Fibroblast of the aortic adventitia (primary cell): ENCODE results near the gene FSD2. TPM values are rescaled to one million over a fixed set of nuclear protein-coding genes. Genes with fewer than 3 reads are reported as not detected.
A peak's percentile ranks its signal among the peaks of the same experiment; 100 is the strongest.
"Not testable (repeated sequence)": the region's sequence is repeated elsewhere in the genome, so short reads cannot be mapped to it uniquely, and the experiment has no call there.

ENCODE experiments used
- DNase-seq: peaks from one replicate; pipeline ENCODE4 v3.0.0-alpha.2; 2010; ENCODE audit warnings: low read depth
- H3K4me3 ChIP-seq: 2 replicates; pipeline ENCODE4 v1.5.1; 2011; ENCODE audit warnings: low read depth, mild to moderate bottlenecking, control low read depth, low read length, moderate library complexity
- CTCF ChIP-seq: IDR thresholded peaks from 2 replicates; pipeline ENCODE4 v1.5.1; 2011; ENCODE audit warnings: mild to moderate bottlenecking, low read length, control low read depth, inconsistent platforms; ENCODE audit not compliant: insufficient read depth
- total RNA-seq: library from RNA; depleted of rRNA; stranded (reverse); fragments of >200 nt; gene quantifications from 2 replicates; pipeline ENCODE4 v1.2.3, GENCODE V29; 2012; ENCODE audit warnings: low replicate concordance

The FSD2 gene
- total RNA-seq, 1 donor, result not detected

- DNase-seq, result no peak
- no peak overlapping the region for H3K4me3 ChIP-seq
- TF ChIP-seq CTCF, result no peak
Observed at GRCh38 chr15:82714016-82714415, 91.9 kb downstream of the FSD2 start.

DNA sequence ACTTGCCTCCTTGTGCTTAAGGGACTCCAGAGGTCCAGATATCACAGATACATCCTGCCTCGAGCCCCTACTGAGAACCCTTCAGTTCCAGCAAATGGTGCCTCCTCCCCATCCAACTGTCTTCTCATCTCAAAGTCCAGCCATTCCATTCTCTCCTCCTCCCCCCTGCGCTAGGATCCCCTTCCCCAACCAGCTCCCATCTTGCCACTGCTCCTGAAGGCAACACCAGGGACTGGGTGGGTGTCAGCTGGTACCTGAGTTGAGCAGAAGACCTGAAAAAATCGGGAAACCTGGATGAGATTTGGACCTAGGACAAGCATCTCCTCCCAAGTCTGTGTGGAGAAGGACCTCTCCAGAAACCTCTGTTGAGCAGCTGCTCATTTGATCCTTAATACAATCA, 93.8 kb downstream of the FSD2 start:
- no peak for DNase-seq
- no peak for TF ChIP-seq CTCF

DNA sequence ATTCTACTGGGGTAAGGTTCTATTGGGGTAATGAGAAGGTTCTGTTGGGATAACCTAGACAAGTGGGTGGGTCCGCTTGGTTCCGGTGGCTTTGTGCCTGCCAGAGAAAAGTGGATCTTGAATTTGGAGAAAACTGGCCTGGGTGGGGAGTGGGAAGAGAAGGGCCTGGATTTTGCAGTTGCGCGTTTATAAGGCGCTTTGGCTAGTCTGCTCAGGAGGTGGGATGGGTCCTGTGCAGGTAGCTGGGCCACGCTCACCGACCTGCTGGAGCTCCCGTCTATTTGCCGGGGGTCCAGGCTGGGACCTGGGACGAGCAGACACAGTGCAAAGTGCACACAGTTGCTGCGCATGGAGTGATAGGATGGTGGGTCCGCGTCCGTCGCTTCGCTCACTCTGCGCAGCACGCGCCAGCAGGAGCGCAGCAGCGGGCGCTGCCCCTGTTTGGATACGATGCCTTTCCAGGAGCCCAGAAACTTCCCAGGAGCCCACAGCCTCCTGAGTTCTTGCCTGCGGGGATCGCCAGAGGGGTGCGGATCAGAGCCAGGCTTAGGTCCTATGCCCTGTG, 94.9 kb downstream of the FSD2 start:
- H3K4me3 ChIP-seq, result no peak overlapping the region
- no peak for DNase-seq
- no peak for TF ChIP-seq CTCF

More for the DNA sequence above, 93.8 kb downstream of the FSD2 start:
- H3K4me3 ChIP-seq, result no peak overlapping the region

- no peak for DNase-seq
- TF ChIP-seq CTCF, result no peak
- H3K4me3 ChIP-seq, result peak overlapping the region; percentile 72
Observed at GRCh38 chr15:82710208-82710555, 95.7 kb downstream of the FSD2 start.

DNA sequence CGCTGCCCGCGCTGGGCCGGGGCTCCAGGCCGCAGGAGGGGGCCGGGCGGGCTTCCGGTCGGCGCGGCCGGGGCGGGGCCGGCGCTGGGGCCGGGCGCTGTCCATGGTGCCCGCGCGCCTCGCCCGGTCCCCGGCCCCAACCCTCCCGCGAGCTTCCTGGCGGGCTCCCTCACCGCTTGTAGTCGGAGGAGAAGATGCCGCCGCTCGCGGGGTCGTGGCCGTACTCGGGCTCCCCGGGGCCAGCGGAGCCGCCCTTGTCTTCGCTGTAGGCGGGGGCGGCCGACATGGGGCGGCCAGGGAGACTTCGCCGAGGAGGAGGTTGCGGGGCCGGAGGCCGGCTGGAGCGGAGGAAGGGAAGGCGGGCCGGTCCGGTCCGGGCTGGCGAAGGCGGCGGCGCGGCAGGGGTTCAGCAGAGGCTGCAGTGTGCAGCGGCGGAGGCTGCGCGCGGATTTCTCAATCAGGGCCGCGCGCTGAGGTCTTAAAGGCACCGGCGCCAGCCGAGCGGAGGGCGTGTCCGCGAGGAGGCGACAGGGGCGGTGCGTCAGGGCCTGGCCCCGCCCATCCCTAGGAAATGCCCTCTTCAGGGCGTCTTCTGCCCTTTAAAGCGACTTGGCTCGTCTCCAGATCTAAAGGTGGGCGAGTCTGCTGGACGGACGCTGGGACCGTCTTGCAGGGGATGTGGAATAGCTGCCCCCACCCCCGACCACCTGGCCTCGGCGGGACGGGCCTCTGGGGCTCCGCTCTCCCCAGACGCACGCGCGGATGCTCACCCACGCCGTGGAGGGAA, 96.3 kb downstream of the FSD2 start, which contains the start of gene AP3B2:
TSS of gene AP3B2 (minus strand) at position 455 of the 787 bp plus-strand sequence. CDS start at position 286, 169 bp downstream.
- no peak for TF ChIP-seq CTCF
- peak; percentile 51 for DNase-seq

DNA sequence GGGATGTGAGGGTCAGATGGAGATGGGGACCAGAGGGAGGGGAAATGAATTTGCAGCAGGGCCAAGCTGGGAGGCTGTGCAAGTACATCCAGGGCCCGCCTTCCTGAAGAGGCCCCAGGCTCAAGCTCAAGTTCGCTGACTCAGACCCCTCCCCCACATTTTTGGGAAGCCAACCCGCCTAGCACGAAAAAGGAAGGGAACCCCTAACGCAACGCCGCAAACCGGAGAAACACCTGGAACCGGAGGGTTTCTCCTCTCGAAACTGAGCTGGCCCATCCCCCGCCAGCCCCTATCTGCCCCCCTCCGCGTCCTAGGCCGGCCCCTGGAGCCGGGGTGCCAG, 96.8 kb downstream of the FSD2 start:
- peak overlapping the region; percentile 57 for H3K4me3 ChIP-seq
- TF ChIP-seq CTCF, result no peak
- no peak for DNase-seq

More for the DNA sequence above, 96.3 kb downstream of the FSD2 start, which contains the start of gene AP3B2:
- H3K4me3 ChIP-seq, result peak within 1 kb of the TSS; percentile 72

- not testable (repeated sequence) for H3K4me3 ChIP-seq, DNase-seq
Observed at GRCh38 chr15:82705856-82706255, 100.0 kb downstream of the FSD2 start.

Other genes starting within 250 kb of the FSD2 start
- 25.5 and 40.9 TPM in 2 replicates for gene CPEB1, start 158.7 kb downstream of the FSD2 start, total RNA-seq
- 1.8 and 5.8 TPM in 2 replicates for gene AP3B2, start 96.2 kb downstream of the FSD2 start, total RNA-seq
- 4.4 and 6.4 TPM in 2 replicates for gene WHAMM, start 3.6 kb upstream of the FSD2 start, total RNA-seq
- 1.5 and 5.4 TPM in 2 replicates for gene HOMER2, start 146.7 kb upstream of the FSD2 start, total RNA-seq
- gene RAMAC, start 180.1 kb upstream of the FSD2 start, total RNA-seq, result 31.7 and 32.6 TPM in 2 replicates
- gene C15orf40, start 205.6 kb upstream of the FSD2 start, total RNA-seq, result 15.8 and 22.5 TPM in 2 replicates